ENCODE measurements around the gene BET1.

The BET1 gene

GRCh38 chr7:93985101-93985500, 19.1 kb downstream of the BET1 start:
- no peak for TF ChIP-seq Cebpa-rat (IDR thresholded peaks at IDR 0.05)
- H4K20me1 ChIP-seq = no peaks in the 10 kb centered on the region
- H3K9me3 ChIP-seq = no peaks in the 10 kb centered on the region
- no peaks in the 10 kb centered on the region for H3K27me3 ChIP-seq
- H3K4me2 ChIP-seq = no peak overlapping the region
- no peak overlapping the region for H3K9ac ChIP-seq
- H3K4me3 ChIP-seq = no peak overlapping the region
- no peaks in the 10 kb centered on the region for H3K36me3 ChIP-seq
- no peak overlapping the region for H3K27ac ChIP-seq
- H3K4me1 ChIP-seq = no peaks in the 10 kb centered on the region

GRCh38 chr7:93984024-93984423, 20.1 kb downstream of the BET1 start:
- no peak overlapping the region for H3K4me2 ChIP-seq
- H3K4me3 ChIP-seq = no peak overlapping the region
- TF ChIP-seq Cebpa-rat (IDR thresholded peaks at IDR 0.05) = no peak
- no peaks in the 10 kb centered on the region for H3K27me3 ChIP-seq
- no peak overlapping the region for H3K9ac ChIP-seq
- no peaks in the 10 kb centered on the region for H3K36me3 ChIP-seq
- H3K9me3 ChIP-seq = no peaks in the 10 kb centered on the region
- no peak overlapping the region for H3K27ac ChIP-seq
- no peaks in the 10 kb centered on the region for H4K20me1 ChIP-seq
- no peaks in the 10 kb centered on the region for H3K4me1 ChIP-seq

- Histone ChIP-seq H3K27me3 (no peaks in the 10 kb centered on the region), H3K4me2 (no peak overlapping the region), H3K4me3 (no peak overlapping the region), H3K9me3 (no peaks in the 10 kb centered on the region), H3K9ac (no peak overlapping the region), H3K4me1 (no peaks in the 10 kb centered on the region), H4K20me1 (no peaks in the 10 kb centered on the region), H3K36me3 (no peaks in the 10 kb centered on the region), H3K27ac (no peak overlapping the region)
- TF ChIP-seq Cebpa-rat (IDR thresholded peaks at IDR 0.05) = no peak
Observed at GRCh38 chr7:93981480-93981874, 22.7 kb downstream of the BET1 start.

- Histone ChIP-seq H3K36me3 (no peaks in the 10 kb centered on the region), H3K4me1 (no peaks in the 10 kb centered on the region), H3K4me2 (no peak overlapping the region), H4K20me1 (no peaks in the 10 kb centered on the region), H3K9ac (no peak overlapping the region), H3K9me3 (no peaks in the 10 kb centered on the region), H3K27me3 (no peaks in the 10 kb centered on the region), H3K27ac (no peak overlapping the region), H3K4me3 (no peak overlapping the region)
- TF ChIP-seq Cebpa-rat (IDR thresholded peaks at IDR 0.05) = no peak
Observed at GRCh38 chr7:93980744-93981479, 23.2 kb downstream of the BET1 start.

GRCh38 chr7:93977211-93977950, 26.8 kb downstream of the BET1 start:
- no peaks in the 10 kb centered on the region for H3K9me3 ChIP-seq
- H3K27me3 ChIP-seq = no peaks in the 10 kb centered on the region
- no peaks in the 10 kb centered on the region for H4K20me1 ChIP-seq
- H3K4me2 ChIP-seq = no peak overlapping the region
- no peak overlapping the region for H3K4me3 ChIP-seq
- TF ChIP-seq Cebpa-rat (IDR thresholded peaks at IDR 0.05) = no peak
- no peak overlapping the region for H3K27ac ChIP-seq
- no peak overlapping the region for H3K9ac ChIP-seq
- H3K4me1 ChIP-seq = no peaks in the 10 kb centered on the region
- no peaks in the 10 kb centered on the region for H3K36me3 ChIP-seq

GRCh38 chr7:93973134-93973533, 31.0 kb downstream of the BET1 start:
- Histone ChIP-seq H4K20me1 (no peaks in the 10 kb centered on the region), H3K4me3 (no peak overlapping the region), H3K9ac (no peak overlapping the region), H3K27me3 (no peaks in the 10 kb centered on the region), H3K9me3 (no peaks in the 10 kb centered on the region), H3K4me2 (no peak overlapping the region), H3K36me3 (no peaks in the 10 kb centered on the region), H3K4me1 (no peaks in the 10 kb centered on the region), H3K27ac (no peak overlapping the region)
- no peak for TF ChIP-seq Cebpa-rat (IDR thresholded peaks at IDR 0.05)

GRCh38 chr7:93972029-93972725, 32.0 kb downstream of the BET1 start:
- Histone ChIP-seq H3K4me1 (no peaks in the 10 kb centered on the region), H3K4me2 (no peak overlapping the region), H3K4me3 (no peak overlapping the region), H4K20me1 (no peaks in the 10 kb centered on the region), H3K9ac (no peak overlapping the region), H3K27ac (no peak overlapping the region), H3K36me3 (no peaks in the 10 kb centered on the region), H3K27me3 (no peaks in the 10 kb centered on the region), H3K9me3 (no peaks in the 10 kb centered on the region)
- TF ChIP-seq Cebpa-rat (IDR thresholded peaks at IDR 0.05) = no peak

- Histone ChIP-seq H3K4me1 (no peaks in the 10 kb centered on the region), H3K27ac (no peak overlapping the region), H3K27me3 (no peaks in the 10 kb centered on the region), H3K9ac (no peak overlapping the region), H3K9me3 (no peaks in the 10 kb centered on the region), H4K20me1 (no peaks in the 10 kb centered on the region), H3K4me2 (no peak overlapping the region), H3K36me3 (no peaks in the 10 kb centered on the region), H3K4me3 (no peak overlapping the region)
- no peak for TF ChIP-seq Cebpa-rat (IDR thresholded peaks at IDR 0.05)
Observed at GRCh38 chr7:93968911-93969620, 35.1 kb downstream of the BET1 start.

- Histone ChIP-seq H3K4me3 (no peak overlapping the region), H4K20me1 (no peaks in the 10 kb centered on the region), H3K4me2 (no peak overlapping the region), H3K27ac (no peak overlapping the region), H3K36me3 (no peaks in the 10 kb centered on the region), H3K9ac (no peak overlapping the region), H3K4me1 (no peaks in the 10 kb centered on the region), H3K27me3 (no peaks in the 10 kb centered on the region), H3K9me3 (no peaks in the 10 kb centered on the region)
- TF ChIP-seq Cebpa-rat (IDR thresholded peaks at IDR 0.05) = no peak
Observed at GRCh38 chr7:93964813-93965212, 39.3 kb downstream of the BET1 start.
